Measurements from ENCODE around the gene SH3PXD2A. TPM values are rescaled to one million over a fixed set of nuclear protein-coding genes. Genes with fewer than 3 reads are reported as not detected.
A peak's percentile ranks its signal among the peaks of the same experiment; 100 is the strongest.

Gene SH3PXD2A
- total and polyA plus RNA-seq, 9 of the 15 experiments (the other 6 are each of a cell fraction or from before 2014, with no cell fraction given) = 0.41 to 9.3 (median 2.5) TPM

GRCh38 chr10:103895411-103896186 lies 40.2 kb upstream of the SH3PXD2A start:
- no peak overlapping the region for H3K9ac ChIP-seq (ENCODE audit: insufficient read depth in 1 of 2, low read depth in 2 of 2, low read length in 2 of 2)
- no peaks in the 10 kb centered on the region for H3K9me3 ChIP-seq (replicated peaks; ENCODE audit: control insufficient read depth, insufficient read depth, low read depth, low read length)
- H3K27ac ChIP-seq (ENCODE audit: extremely low read depth, low read depth, low read length) = no peak overlapping the region
- BruUV-seq (replicated peaks) = no TSS peak
- in situ Hi-C loops (cut with MboI) = loop anchor here (10.0 kb wide), 1 partner anchor 309 kb away; no protein-coding TSS in a partner anchor
- no peaks in the 10 kb centered on the region for H3K27me3 ChIP-seq (ENCODE audit: control insufficient read depth in 2 of 2, insufficient read depth in 2 of 2, low read length in 2 of 2)
- H2AFZ ChIP-seq (ENCODE audit: low read depth, low read length) = no peak overlapping the region
- no peaks in the 10 kb centered on the region for H3K9me1 ChIP-seq (ENCODE audit: control insufficient read depth, insufficient read depth, low read length)
- CTCF ChIA-PET (ENCODE audit: low intra/inter-chr PET ratio) = no interaction called here
- no peak overlapping the region for H3K4me2 ChIP-seq (ENCODE audit: insufficient read depth, low read length)
- FAIRE-seq (no peak), ATAC-seq (no peak), DNase-seq (ENCODE audit: extremely low read depth in 1 of 4, low spot score in 3 of 4) (no peak)
- H3K4me3 ChIP-seq = no peak overlapping the region
- H3K79me2 ChIP-seq (ENCODE audit: control insufficient read depth, insufficient read depth, low read length) = no peaks in the 10 kb centered on the region
- no peaks in the 10 kb centered on the region for H4K20me1 ChIP-seq (replicated peaks; ENCODE audit: control insufficient read depth, insufficient read depth, low read length)
- POLR2A ChIA-PET = no interaction called here
- TF ChIP-seq IFI16 (CRISPR knock-in tag; IDR thresholded peaks at IDR 0.05) (no peak), L3MBTL2 (IDR thresholded peaks at IDR 0.05) (no peak), CBFA2T3 (IDR thresholded peaks at IDR 0.05) (no peak), ERF (CRISPR knock-in tag; IDR thresholded peaks at IDR 0.05) (no peak)
- TF ChIP-seq, protein P1, sequence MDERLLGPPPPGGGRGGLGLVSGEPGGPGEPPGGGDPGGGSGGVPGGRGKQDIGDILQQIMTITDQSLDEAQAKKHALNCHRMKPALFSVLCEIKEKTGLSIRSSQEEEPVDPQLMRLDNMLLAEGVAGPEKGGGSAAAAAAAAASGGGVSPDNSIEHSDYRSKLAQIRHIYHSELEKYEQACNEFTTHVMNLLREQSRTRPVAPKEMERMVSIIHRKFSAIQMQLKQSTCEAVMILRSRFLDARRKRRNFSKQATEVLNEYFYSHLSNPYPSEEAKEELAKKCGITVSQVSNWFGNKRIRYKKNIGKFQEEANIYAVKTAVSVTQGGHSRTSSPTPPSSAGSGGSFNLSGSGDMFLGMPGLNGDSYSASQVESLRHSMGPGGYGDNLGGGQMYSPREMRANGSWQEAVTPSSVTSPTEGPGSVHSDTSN (CRISPR knock-in tag; IDR thresholded peaks at IDR 0.05; ENCODE audit: low read depth) = no peak
- TF ChIP-seq, protein P1 (tag; conservative IDR thresholded peaks at IDR 0.05; ENCODE audit: low read depth) = 0 out of 2 replicates have a peak, but pooled peaks have one; percentile 46
- H3K4me1 ChIP-seq (replicated peaks in 1 of 2; ENCODE audit: control insufficient read depth in 2 of 2, insufficient read depth in 2 of 2, low read length in 2 of 2) = no peaks in the 10 kb centered on the region; a peak in 1 of 5 replicates
- H3K36me3 ChIP-seq (ENCODE audit: control insufficient read depth, insufficient read depth, low read length) = peaks cover 19% of the 10 kb centered on the region; the same call in 2 of the 3 replicates
- intact Hi-C loops (cut with micrococcal nuclease) = no loop called here
- 65% methylated on average over 9 of the region's 9 CpGs for WGBS (ENCODE audit: insufficient coverage, low coverage, missing lambda C conversion rate)

All from K562 (cell line).